ENCODE data around the gene FEZ2.

Gene FEZ2

DNA sequence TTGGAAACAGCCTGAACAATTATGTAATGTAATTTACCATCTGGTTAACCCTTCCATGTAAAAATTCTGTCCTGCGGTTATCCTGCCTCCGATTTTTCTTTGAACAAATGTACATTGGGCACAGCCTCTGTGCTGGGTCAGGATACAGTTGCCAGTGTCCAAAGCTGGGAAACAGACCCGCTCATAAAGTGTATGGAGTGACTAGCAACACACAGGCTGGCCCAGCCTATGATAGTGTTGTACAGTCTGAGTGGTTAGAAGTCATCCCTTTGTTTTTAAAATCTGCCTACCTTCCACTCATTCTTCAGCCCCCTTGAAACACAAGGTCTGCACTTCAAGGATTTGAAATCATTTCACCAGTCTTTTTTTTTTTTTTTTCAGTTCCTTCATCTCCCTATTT is 50.1 kb downstream of the FEZ2 start:
- TF ChIP-seq, protein P1, sequence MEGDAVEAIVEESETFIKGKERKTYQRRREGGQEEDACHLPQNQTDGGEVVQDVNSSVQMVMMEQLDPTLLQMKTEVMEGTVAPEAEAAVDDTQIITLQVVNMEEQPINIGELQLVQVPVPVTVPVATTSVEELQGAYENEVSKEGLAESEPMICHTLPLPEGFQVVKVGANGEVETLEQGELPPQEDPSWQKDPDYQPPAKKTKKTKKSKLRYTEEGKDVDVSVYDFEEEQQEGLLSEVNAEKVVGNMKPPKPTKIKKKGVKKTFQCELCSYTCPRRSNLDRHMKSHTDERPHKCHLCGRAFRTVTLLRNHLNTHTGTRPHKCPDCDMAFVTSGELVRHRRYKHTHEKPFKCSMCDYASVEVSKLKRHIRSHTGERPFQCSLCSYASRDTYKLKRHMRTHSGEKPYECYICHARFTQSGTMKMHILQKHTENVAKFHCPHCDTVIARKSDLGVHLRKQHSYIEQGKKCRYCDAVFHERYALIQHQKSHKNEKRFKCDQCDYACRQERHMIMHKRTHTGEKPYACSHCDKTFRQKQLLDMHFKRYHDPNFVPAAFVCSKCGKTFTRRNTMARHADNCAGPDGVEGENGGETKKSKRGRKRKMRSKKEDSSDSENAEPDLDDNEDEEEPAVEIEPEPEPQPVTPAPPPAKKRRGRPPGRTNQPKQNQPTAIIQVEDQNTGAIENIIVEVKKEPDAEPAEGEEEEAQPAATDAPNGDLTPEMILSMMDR (IDR thresholded peaks at IDR 0.05; ENCODE audit: insufficient read depth, low read length, missing control alignments), result no peak
- no peak for DNase-seq (ENCODE audit: low read depth, low spot score)
- POLR2A ChIA-PET, result no interaction called here
- H3K4me3 ChIP-seq (ENCODE audit: low read depth, low read length), result no peak overlapping the region
- CTCF ChIA-PET, result interaction anchor here (1.0 to 2.9 kb wide), 2 partner anchors 11 to 116 kb away, joined by 3 to 14 read pairs; no protein-coding TSS in a partner anchor

GRCh38 chr2:36545871-36546416 is 52.0 kb downstream of the FEZ2 start:
- ChIA-PET POLR2A (interaction anchor here (0.6 kb wide), 1 partner anchor 10 kb away, joined by 4 read pairs; no protein-coding TSS in a partner anchor), CTCF (interaction anchor here (0.9 to 1.8 kb wide), 4 partner anchors 10 to 118 kb away, joined by 3 to 10 read pairs (median 4); no protein-coding TSS in a partner anchor)
- H3K4me3 ChIP-seq (ENCODE audit: low read depth, low read length), result no peak overlapping the region
- TF ChIP-seq, protein P1 (IDR thresholded peaks at IDR 0.05; ENCODE audit: insufficient read depth, low read length, missing control alignments), result no peak
- DNase-seq (ENCODE audit: low read depth, low spot score), result no peak

DNA sequence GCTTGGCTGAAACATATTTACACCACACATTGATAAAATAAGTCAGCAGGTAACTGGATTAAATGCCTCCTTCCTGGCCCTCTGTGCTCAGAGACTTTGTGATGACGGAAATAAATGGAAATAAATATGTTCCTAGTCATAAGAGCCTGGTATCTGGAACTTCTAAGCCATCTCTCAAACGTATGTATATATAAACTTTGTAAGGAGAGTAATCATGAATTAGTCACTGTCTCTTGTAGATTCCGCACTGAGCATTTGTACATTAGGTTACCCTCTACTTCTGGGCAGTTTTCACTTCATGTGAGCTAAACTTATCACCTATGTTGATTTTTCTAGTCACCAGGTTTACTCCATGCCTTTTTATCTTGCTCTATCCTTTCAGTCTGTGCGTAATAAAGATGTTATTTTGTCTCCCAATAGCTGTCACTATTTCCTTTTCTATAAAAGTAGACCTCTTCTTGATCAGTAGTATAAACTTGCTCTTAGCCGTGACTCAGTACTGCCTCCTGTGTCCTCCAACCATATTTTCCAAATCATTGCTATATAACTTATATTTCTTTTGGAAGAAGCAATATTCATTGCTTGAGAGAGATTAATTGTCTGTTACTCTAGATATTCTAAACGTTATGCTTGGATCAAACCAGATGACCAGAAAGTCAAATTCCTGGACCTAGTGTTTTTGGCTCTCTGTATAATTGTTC is 53.2 kb downstream of the FEZ2 start:
- CTCF ChIA-PET, result interaction anchor here (1.0 to 6.4 kb wide), 10 partner anchors 9 to 240 kb away, joined by 3 to 43 read pairs (median 6); no protein-coding TSS in a partner anchor
- POLR2A ChIA-PET, result no interaction called here
- DNase-seq (ENCODE audit: low read depth, low spot score), result no peak
- TF ChIP-seq, protein P1 (IDR thresholded peaks at IDR 0.05; ENCODE audit: insufficient read depth, low read length, missing control alignments), result peak; percentile 10
- no peak overlapping the region for H3K4me3 ChIP-seq (ENCODE audit: low read depth, low read length)

DNA sequence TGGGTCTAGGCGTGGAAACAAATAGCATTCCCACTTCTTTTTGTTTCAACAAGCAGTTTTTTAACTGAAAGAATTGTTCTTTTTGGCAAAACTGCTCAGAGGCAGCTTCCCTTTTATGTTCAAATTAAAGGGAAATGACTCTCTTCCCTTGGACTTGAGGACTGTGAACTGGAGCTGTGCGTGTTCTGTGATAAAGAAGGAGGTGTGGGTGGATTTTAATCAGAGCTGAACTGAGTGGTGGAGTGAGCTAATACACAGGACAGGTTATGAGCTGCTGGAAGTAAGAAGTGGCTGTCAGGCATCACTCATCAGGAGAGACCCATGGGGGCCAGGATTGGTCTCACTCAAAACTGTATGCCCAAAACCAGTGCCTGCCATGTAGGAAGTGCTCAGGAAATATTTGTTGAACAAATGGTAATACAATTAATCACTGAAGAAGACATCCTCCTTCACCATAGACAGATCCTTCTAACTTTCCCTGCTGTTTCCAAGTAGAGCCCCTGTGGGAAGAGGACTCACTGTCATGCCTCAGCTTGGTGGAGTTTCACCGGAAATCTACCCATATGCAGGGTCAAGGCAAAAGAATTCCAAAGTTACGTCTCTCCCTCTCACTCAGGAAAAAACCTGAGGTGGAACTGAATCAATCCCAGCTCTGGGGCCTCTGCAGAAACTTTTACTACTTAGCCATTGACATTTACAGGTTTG is 55.9 kb downstream of the FEZ2 start:
- no peak overlapping the region for H3K4me3 ChIP-seq (ENCODE audit: low read depth, low read length)
- no peak for DNase-seq (ENCODE audit: low read depth, low spot score)
- CTCF ChIA-PET, result interaction anchor here (1.7 to 6.4 kb wide), 5 partner anchors 9 to 190 kb away, joined by 5 to 43 read pairs (median 11); no protein-coding TSS in a partner anchor
- TF ChIP-seq, protein P1 (IDR thresholded peaks at IDR 0.05; ENCODE audit: insufficient read depth, low read length, missing control alignments), result no peak
- POLR2A ChIA-PET, result no interaction called here

- CTCF ChIA-PET, result interaction anchor here (0.8 to 6.4 kb wide), 6 partner anchors 10 to 189 kb away, joined by 3 to 43 read pairs (median 8); no protein-coding TSS in a partner anchor
- no peak overlapping the region for H3K4me3 ChIP-seq (ENCODE audit: low read depth, low read length)
- DNase-seq (ENCODE audit: low read depth, low spot score), result no peak
- POLR2A ChIA-PET, result no interaction called here
- TF ChIP-seq, protein P1 (IDR thresholded peaks at IDR 0.05; ENCODE audit: insufficient read depth, low read length, missing control alignments), result no peak
Observed at GRCh38 chr2:36540986-36541754, 56.8 kb downstream of the FEZ2 start.

Measured in AG04449 (cell line).